NCI-H2171 treated with DMSO at 0.1 percent for 48 hours (cell line): ENCODE results near the gene SHLD1.
"Not testable (repeated sequence)": the region's sequence is repeated elsewhere in the genome, so short reads cannot be mapped to it uniquely, and the experiment has no call there.

ENCODE experiments used
- DNase-seq: peaks from one replicate; lab custom pipeline; 2025; lab: John Stamatoyannopoulos, UW

SHLD1 gene

GRCh38 chr20:5749952-5750779 lies at the start of gene SHLD1:
Gene SHLD1 (plus strand): TSS chr20:5750401. CDS start chr20:5772866, 22,465 bp downstream.
- DNase-seq: peak; percentile 98

GRCh38 chr20:5702339-5702738 lies 47.9 kb upstream of the SHLD1 start:
- not testable (repeated sequence) for DNase-seq

GRCh38 chr20:5703681-5704101 lies 46.5 kb upstream of the SHLD1 start:
- no peak for DNase-seq

GRCh38 chr20:5705827-5706226 lies 44.4 kb upstream of the SHLD1 start:
- no peak for DNase-seq

- no peak for DNase-seq
Measured at GRCh38 chr20:5706797-5707196, 43.4 kb upstream of the SHLD1 start.

GRCh38 chr20:5710551-5710950 lies 39.6 kb upstream of the SHLD1 start:
- DNase-seq: no peak

GRCh38 chr20:5714261-5715041 lies 35.8 kb upstream of the SHLD1 start:
- DNase-seq: no peak

GRCh38 chr20:5715071-5715841 lies 34.9 kb upstream of the SHLD1 start:
- no peak for DNase-seq

- DNase-seq: no peak
Measured at GRCh38 chr20:5716953-5717352, 33.2 kb upstream of the SHLD1 start.

GRCh38 chr20:5718896-5719595 lies 31.2 kb upstream of the SHLD1 start:
- DNase-seq: peak; percentile 18

- DNase-seq: no peak
Measured at GRCh38 chr20:5719861-5720403, 30.3 kb upstream of the SHLD1 start.

GRCh38 chr20:5720696-5721095 lies 29.5 kb upstream of the SHLD1 start:
- DNase-seq: no peak

- not testable (repeated sequence) for DNase-seq
Measured at GRCh38 chr20:5721356-5721755, 28.8 kb upstream of the SHLD1 start.

- DNase-seq: no peak
Measured at GRCh38 chr20:5722927-5723326, 27.3 kb upstream of the SHLD1 start.

- not testable (repeated sequence) for DNase-seq
Measured at GRCh38 chr20:5725183-5725463, 25.1 kb upstream of the SHLD1 start.

GRCh38 chr20:5727018-5727515 lies 23.1 kb upstream of the SHLD1 start:
- DNase-seq: no peak

GRCh38 chr20:5729348-5729747 lies 20.9 kb upstream of the SHLD1 start:
- no peak for DNase-seq

GRCh38 chr20:5730131-5730530 lies 20.1 kb upstream of the SHLD1 start:
- DNase-seq: no peak

GRCh38 chr20:5731753-5732366 lies 18.3 kb upstream of the SHLD1 start:
- no peak for DNase-seq

GRCh38 chr20:5734602-5735001 lies 15.6 kb upstream of the SHLD1 start:
- no peak for DNase-seq
